ENCODE results near the gene MYO10.
A peak's percentile ranks its signal among the peaks of the same experiment; 100 is the strongest.

MYO10 gene

DNA sequence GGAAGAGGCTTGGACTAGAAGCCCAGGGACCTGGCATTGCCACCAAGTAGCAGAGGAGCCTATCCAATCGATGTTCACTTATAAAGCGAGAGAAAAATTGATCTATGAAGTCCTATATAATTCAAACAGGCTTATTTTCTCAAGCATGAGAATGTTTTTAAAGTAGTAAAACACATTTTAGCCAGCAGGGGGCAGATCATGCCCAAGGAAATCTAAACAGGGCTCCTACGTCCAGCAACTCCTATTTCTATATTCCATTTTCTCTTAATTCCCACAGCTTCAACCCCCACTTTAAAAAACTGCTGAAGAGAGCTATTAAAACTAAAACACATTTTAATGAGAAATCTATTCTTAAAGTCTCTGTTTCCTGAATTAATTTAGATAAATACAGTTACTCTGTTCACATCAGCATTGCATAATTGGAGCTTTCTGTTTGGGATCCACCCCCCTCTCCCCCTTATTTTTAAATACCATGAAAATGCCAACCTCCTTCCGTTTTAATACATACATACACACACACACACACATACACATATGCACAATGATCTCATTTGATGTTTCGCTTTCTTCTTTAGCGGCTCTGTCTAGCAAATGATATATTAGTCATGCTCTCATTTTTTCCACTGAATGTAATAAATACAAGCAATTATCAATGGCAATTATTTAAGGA, 144.9 kb downstream of the MYO10 start:
- Histone ChIP-seq H2AFZ (no peak overlapping the region), H3K36me3 (ENCODE audit: control insufficient read depth, insufficient read depth, low read length) (no peaks in the 10 kb centered on the region), H3K4me2 (ENCODE audit: low read length) (no peak overlapping the region), H3K27me3 (ENCODE audit: control insufficient read depth, insufficient read depth, low read length) (no peaks in the 10 kb centered on the region), H3K9me3 (ENCODE audit: control insufficient read depth, low read length) (no peaks in the 10 kb centered on the region), H3K79me2 (no peaks in the 10 kb centered on the region), H3K27ac (no peak overlapping the region), H3K9ac (no peak overlapping the region), H3K4me1 (no peaks in the 10 kb centered on the region), H3K4me3 (ENCODE audit: low read depth, low read length) (no peak overlapping the region)
- TF ChIP-seq, protein P1, sequence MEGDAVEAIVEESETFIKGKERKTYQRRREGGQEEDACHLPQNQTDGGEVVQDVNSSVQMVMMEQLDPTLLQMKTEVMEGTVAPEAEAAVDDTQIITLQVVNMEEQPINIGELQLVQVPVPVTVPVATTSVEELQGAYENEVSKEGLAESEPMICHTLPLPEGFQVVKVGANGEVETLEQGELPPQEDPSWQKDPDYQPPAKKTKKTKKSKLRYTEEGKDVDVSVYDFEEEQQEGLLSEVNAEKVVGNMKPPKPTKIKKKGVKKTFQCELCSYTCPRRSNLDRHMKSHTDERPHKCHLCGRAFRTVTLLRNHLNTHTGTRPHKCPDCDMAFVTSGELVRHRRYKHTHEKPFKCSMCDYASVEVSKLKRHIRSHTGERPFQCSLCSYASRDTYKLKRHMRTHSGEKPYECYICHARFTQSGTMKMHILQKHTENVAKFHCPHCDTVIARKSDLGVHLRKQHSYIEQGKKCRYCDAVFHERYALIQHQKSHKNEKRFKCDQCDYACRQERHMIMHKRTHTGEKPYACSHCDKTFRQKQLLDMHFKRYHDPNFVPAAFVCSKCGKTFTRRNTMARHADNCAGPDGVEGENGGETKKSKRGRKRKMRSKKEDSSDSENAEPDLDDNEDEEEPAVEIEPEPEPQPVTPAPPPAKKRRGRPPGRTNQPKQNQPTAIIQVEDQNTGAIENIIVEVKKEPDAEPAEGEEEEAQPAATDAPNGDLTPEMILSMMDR (IDR thresholded peaks at IDR 0.05) = peak; percentile 84

- H3K4me2 ChIP-seq (ENCODE audit: low read length) = no peak overlapping the region
- TF ChIP-seq, protein P1 (IDR thresholded peaks at IDR 0.05) = no peak
- H3K4me3 ChIP-seq (ENCODE audit: low read depth, low read length) = no peak overlapping the region
Measured at GRCh38 chr5:16788957-16789356, 147.1 kb downstream of the MYO10 start.

DNA sequence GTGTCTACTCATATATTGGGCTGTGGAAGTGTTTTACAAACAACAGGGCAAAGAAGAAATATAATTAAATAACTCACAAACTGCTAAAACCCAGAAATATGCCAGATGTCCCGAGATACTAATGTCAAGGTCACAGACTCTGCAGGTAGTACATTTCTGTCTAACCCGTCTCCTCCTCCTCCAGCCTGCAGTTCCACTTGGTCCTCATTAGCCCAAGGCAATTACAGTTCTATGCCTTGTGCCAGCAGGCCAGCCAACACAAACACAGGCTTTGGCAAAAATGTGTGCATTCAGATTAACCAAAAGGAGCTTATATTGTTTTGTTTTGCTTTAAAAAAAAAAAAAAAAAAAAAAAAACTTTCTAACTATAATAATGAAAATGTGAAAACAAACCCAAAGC, 148.8 kb downstream of the MYO10 start:
- H3K27ac ChIP-seq = no peak overlapping the region
- peak overlapping the region; percentile 15 for H2AFZ ChIP-seq
- no peak overlapping the region for H3K4me2 ChIP-seq (ENCODE audit: low read length)
- TF ChIP-seq, protein P1 (IDR thresholded peaks at IDR 0.05) = no peak
- H3K4me3 ChIP-seq (ENCODE audit: low read depth, low read length) = no peak overlapping the region
- no peak overlapping the region for H3K9ac ChIP-seq
- H3K4me1 ChIP-seq = no peaks in the 10 kb centered on the region
- H3K27me3 ChIP-seq (ENCODE audit: control insufficient read depth, insufficient read depth, low read length) = no peaks in the 10 kb centered on the region
- H3K36me3 ChIP-seq (ENCODE audit: control insufficient read depth, insufficient read depth, low read length) = no peaks in the 10 kb centered on the region
- no peaks in the 10 kb centered on the region for H3K79me2 ChIP-seq
- H3K9me3 ChIP-seq (ENCODE audit: control insufficient read depth, low read length) = no peaks in the 10 kb centered on the region

More at GRCh38 chr5:16788957-16789356, 147.1 kb downstream of the MYO10 start:
- Histone ChIP-seq H3K9me3 (ENCODE audit: control insufficient read depth, low read length) (no peaks in the 10 kb centered on the region), H3K27me3 (ENCODE audit: control insufficient read depth, insufficient read depth, low read length) (no peaks in the 10 kb centered on the region), H3K4me1 (no peaks in the 10 kb centered on the region), H2AFZ (no peak overlapping the region), H3K36me3 (ENCODE audit: control insufficient read depth, insufficient read depth, low read length) (no peaks in the 10 kb centered on the region), H3K79me2 (no peaks in the 10 kb centered on the region), H3K9ac (no peak overlapping the region), H3K27ac (no peak overlapping the region)

DNA sequence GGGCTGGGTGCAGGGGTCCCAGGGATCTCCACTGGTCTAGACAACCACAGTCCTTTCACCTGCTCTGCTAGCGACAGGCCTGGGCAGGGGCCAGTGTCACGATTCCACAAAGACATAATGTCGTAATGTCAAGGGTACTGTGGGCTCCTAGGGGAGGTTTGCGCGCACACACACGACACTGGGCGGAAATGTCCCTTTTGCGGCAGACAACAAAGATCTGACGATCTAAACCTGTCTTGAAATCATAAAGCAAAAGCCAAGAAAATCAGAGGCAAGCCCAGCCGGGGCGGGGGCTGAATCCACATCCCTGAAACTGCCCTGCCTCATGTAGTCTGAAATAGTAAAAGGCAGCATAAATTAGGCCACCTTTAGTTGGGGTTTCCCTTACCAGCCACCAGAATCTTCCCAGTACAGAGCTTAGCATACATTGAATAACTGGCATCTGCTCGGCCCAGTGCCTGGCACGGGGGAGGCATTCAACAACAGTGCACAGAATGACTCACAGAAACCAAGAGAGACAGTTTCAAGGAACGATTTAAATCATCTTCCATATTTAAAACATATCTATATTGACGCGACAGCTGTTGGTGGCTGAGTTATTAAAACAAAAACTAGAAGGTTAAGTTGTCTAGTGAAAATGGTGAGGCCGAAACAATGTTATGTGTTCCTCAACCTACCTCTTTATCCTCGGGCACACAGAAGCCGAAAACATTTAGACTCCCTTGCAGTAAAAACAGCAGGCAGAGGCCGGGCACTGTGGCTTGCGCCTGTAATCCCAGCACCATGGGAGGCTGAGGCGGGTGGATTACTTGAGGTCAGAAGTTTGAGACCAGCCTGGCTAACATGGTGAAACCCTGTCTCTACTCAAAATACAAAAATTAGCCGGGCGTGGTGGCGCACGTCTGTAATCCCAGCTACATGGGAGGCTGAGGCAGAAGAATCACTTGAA, 151.0 kb downstream of the MYO10 start:
- Histone ChIP-seq H3K4me3 (ENCODE audit: low read depth, low read length) (no peak overlapping the region), H3K9ac (no peak overlapping the region), H3K4me1 (peaks cover 6% of the 10 kb centered on the region), H3K4me2 (ENCODE audit: low read length) (no peak overlapping the region), H3K9me3 (ENCODE audit: control insufficient read depth, low read length) (no peaks in the 10 kb centered on the region), H3K79me2 (no peaks in the 10 kb centered on the region), H3K27me3 (ENCODE audit: control insufficient read depth, insufficient read depth, low read length) (no peaks in the 10 kb centered on the region), H3K27ac (no peak overlapping the region), H3K36me3 (ENCODE audit: control insufficient read depth, insufficient read depth, low read length) (no peaks in the 10 kb centered on the region), H2AFZ (no peak overlapping the region)
- TF ChIP-seq, protein P1 (IDR thresholded peaks at IDR 0.05) = no peak
